GM12801 (cell line): Measurements from ENCODE around the gene AZU1.

Source experiments
- TF ChIP-seq, protein P1 (sequence below): IDR thresholded peaks from one replicate; pipeline ENCODE4 v1.5.1; 2011; ENCODE audit warnings: control low read depth; ENCODE audit not compliant: insufficient read length; ENCODE audit errors: extremely low read depth

AZU1 gene

GRCh38 chr19:827710-828321 lies at the start of gene AZU1:
AZU1 (plus strand) TSS chr19:827837; CDS start chr19:827847, 10 bp downstream.
- TF ChIP-seq, protein P1, sequence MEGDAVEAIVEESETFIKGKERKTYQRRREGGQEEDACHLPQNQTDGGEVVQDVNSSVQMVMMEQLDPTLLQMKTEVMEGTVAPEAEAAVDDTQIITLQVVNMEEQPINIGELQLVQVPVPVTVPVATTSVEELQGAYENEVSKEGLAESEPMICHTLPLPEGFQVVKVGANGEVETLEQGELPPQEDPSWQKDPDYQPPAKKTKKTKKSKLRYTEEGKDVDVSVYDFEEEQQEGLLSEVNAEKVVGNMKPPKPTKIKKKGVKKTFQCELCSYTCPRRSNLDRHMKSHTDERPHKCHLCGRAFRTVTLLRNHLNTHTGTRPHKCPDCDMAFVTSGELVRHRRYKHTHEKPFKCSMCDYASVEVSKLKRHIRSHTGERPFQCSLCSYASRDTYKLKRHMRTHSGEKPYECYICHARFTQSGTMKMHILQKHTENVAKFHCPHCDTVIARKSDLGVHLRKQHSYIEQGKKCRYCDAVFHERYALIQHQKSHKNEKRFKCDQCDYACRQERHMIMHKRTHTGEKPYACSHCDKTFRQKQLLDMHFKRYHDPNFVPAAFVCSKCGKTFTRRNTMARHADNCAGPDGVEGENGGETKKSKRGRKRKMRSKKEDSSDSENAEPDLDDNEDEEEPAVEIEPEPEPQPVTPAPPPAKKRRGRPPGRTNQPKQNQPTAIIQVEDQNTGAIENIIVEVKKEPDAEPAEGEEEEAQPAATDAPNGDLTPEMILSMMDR = no peak

GRCh38 chr19:778910-779653 lies 48.6 kb upstream of the AZU1 start:
- TF ChIP-seq, protein P1 = no peak

- TF ChIP-seq, protein P1 = no peak
Observed at GRCh38 chr19:780935-781334, 46.7 kb upstream of the AZU1 start.

DNA sequence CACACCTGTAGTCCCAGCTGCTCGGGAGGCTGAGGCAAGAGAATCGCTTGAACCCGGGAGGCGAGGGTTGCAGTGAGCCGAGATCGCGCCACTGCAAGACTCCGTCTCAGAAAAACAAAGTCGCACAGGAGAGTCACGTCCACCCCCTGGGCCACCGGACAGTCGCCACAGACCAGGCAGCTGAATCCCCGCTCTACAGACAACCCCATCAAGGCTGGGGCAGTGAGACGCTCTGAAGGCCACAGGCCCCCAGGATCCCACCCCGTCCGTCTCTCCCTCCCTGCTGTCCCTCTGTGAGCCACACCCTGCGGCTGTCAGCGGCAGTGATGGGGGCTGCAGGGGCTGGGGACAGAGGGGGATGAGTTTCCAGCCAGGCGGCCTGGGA lies 45.8 kb upstream of the AZU1 start:
- TF ChIP-seq, protein P1 = no peak

DNA sequence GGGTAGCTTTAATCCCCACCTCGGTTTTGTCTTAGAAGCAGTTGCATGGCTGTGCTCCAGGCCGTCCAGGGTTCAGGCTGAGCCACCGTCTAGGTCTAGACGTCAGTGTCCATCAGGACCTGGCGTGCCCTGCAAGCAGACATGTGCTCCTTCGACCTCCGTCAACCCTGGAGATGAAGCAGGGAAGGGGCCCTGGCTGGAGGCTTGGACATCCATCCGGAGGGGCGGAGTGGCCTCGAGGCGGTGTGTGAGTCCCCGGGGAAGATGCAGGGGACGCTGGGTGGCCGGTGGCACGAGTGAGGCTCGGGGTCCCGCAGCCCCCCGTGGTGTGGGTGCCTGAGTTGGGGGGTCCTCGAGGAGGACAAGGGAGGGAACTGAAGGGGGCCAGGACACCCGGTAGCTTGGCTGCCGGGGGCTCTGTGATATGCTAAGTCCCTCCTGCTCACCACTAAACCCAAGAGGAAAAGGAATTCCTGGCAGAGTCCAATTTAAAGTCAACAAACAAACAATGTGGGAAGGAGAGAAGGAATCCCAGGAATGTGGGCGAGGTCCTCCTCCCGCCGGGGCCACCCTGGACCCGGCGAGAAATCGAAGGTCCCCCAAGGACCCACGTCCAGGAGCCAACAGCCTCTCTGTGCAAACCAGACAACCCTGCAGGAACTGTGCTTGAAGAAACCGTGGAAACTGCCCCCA lies 45.3 kb upstream of the AZU1 start:
- TF ChIP-seq, protein P1 = no peak

DNA sequence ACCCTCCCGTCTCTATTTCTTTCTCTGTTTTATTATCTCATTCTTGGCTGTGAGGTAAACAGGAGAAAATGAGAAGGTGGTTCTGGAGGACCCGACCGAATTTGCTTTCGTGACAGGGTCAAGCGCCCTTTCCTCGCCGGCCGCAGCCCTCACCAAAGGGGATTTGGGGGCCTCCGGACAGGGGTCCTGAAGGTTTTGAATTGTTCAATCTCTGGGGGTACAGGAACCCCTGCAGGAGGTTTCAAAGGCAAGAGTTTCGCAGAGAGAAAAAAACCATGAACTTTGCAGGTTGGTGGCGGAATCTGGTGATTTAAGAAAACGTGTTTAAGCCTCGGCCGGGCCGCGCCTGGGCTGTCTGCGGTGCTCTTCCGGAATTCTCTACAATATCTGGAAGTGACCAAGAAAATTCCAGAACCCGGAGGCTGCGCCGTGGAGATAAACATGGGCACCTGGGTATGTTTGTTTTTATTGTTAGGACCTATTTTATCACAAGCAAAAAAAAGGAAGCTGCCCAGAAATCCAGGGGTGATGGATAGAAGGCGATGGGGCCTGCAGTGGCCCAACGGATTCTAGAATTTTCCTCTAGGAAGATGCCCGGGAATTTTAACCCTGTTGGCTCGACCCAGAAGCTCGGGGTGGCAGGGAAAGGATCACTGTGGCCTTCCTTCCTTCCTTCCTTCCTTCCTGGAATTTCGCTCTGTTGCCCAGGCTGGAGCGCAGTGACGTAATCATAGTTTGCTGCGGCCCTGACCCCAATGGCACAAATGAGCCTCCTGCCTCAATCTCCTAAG lies 44.6 kb upstream of the AZU1 start:
- TF ChIP-seq, protein P1 = no peak

- TF ChIP-seq, protein P1 = no peak
Observed at GRCh38 chr19:784541-784940, 43.1 kb upstream of the AZU1 start.
